ENCODE results near the gene CYRIA.

DNA sequence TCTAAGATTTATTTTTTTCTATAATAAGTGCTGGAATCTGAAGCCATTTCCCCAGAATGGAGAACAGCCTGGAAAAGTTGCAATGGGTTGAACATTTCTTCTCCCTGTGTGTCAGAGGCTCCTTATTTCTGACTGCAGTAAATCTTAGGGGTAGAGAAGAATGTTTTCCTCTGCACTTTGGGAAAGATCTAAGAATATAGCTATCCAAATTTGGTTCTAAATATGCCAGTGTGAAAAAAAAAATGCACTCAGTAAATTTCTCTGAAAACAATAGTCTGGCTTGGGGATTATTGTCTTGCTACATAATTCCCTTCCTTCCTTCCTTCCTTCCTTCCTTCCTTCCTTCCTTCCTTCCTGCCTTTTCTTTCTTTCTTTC is 19.7 kb upstream of the CYRIA start:
- no peak for TF ChIP-seq CTCF (IDR thresholded peaks at IDR 0.05)
- TF ChIP-seq EZH2phosphoT487 (IDR thresholded peaks at IDR 0.05) = no peak

Measured in neural progenitor cell (in vitro differentiated cells).